ENCODE data around the gene TIMM13. TPM values are rescaled to one million over a fixed set of nuclear protein-coding genes. Genes with fewer than 3 reads are reported as not detected.
"Not testable (repeated sequence)": the region's sequence is repeated elsewhere in the genome, so short reads cannot be mapped to it uniquely, and the experiment has no call there.

Gene TIMM13
- total RNA-seq, 1 experiment from 2014 or later = 34.5 TPM

- not testable (repeated sequence) for DNase-seq, H3K4me3 ChIP-seq, H3K36me3 ChIP-seq
These were observed 31.4 kb upstream of the TIMM13 start for GRCh38 chr19:2458776-2459175.

GRCh38 chr19:2458054-2458453 is 30.7 kb upstream of the TIMM13 start:
- H3K9me3 ChIP-seq = no peaks in the 10 kb centered on the region
- no peak overlapping the region for H3K4me3 ChIP-seq
- no peak for DNase-seq
- peaks cover 2% of the 10 kb centered on the region; the same call in 1 of the 2 replicates for H3K36me3 ChIP-seq
- H3K27me3 ChIP-seq = no peaks in the 10 kb centered on the region

More at GRCh38 chr19:2458776-2459175, 31.4 kb upstream of the TIMM13 start:
- not testable (repeated sequence) for H3K9me3 ChIP-seq, H3K27me3 ChIP-seq

GRCh38 chr19:2457394-2458037 is 30.1 kb upstream of the TIMM13 start:
- Histone ChIP-seq H3K36me3 (peaks cover 2% of the 10 kb centered on the region; the same call in 1 of the 2 replicates), H3K4me3 (peak overlapping the region; percentile 52), H3K27me3 (no peaks in the 10 kb centered on the region), H3K9me3 (no peaks in the 10 kb centered on the region)
- no peak for DNase-seq

GRCh38 chr19:2455851-2456570 is 28.6 kb upstream of the TIMM13 start:
- no peaks in the 10 kb centered on the region for H3K9me3 ChIP-seq
- H3K4me3 ChIP-seq = peak overlapping the region; percentile 66
- peak; percentile 15 for DNase-seq
- peaks cover 2% of the 10 kb centered on the region; the same call in 1 of the 2 replicates for H3K36me3 ChIP-seq
- no peaks in the 10 kb centered on the region for H3K27me3 ChIP-seq

- no peaks in the 10 kb centered on the region for H3K27me3 ChIP-seq
- H3K4me3 ChIP-seq = peak overlapping the region; percentile 66
- peaks cover 2% of the 10 kb centered on the region; the same call in 1 of the 2 replicates for H3K36me3 ChIP-seq
- no peaks in the 10 kb centered on the region for H3K9me3 ChIP-seq
- no peak for DNase-seq
These were observed 27.8 kb upstream of the TIMM13 start for GRCh38 chr19:2454962-2455850.

DNA sequence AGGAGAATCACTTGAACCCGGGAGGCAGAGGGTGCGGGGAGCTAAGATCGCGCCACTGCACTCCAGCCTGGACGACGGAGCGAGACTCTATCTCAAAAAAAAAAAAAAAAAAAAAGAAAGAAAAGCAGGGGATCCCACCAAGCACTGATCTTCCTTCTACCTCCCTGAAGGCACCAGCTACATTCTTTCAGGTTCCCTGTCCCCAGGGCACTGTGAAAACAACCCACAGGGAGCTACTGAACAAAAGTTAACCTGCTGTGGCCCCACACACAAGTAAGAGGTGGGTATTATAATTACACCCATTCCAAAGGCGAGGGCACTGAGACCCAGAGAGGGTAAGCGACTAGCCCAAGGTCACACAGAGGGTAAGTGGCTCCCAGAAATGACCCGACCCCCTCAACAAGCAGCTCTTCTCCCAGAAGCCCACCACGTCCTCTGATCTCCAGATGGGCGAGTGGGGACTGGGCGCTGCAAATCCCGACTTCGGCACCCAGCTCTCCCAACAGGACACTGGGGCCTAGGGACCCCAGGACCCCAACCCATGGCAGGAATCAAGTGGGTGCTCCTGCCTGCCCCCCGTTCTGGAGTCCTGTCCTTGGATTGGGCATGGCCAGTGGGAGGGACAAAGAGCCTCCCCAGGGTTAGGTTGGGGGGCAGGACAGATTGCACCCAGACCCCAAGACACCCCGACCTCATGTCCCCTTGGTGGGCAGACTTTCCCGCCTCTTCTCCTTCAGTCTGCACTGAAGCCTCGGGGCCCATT is 27.0 kb upstream of the TIMM13 start:
- DNase-seq = no peak
- Histone ChIP-seq H3K9me3 (no peaks in the 10 kb centered on the region), H3K27me3 (no peaks in the 10 kb centered on the region), H3K4me3 (no peak overlapping the region), H3K36me3 (peaks cover 2% of the 10 kb centered on the region; the same call in 1 of the 2 replicates)

DNA sequence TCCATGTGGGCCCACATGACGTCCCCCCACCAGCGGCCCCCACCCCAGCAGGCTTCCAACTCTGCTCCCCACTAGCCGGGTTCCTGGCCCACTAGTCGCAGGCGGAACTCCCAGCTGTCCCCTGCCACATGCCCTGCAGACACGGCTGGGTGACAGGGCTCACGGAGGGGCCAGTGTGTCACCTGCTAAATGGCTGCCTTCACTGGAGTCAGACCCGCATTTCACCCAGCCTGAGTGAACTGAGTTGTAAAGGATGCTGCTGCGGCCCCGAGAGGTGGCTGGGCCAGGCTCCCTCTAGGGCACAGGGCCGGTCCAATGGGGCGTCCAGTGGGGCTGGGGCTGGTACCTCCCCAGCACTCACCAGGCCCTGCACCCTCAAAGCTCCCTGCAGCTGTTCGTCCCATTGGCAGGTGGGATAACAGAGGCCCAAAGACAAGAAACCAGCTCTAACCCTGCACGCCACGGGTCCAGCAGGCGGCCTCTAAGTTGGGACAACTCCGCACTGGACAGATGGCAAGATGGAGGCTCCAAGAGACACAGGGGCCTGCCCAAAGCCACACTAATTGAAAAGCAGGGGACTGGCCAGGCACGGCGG is 26.1 kb upstream of the TIMM13 start:
- Histone ChIP-seq H3K4me3 (no peak overlapping the region), H3K36me3 (peaks cover 2% of the 10 kb centered on the region; the same call in 1 of the 2 replicates), H3K9me3 (no peaks in the 10 kb centered on the region), H3K27me3 (no peaks in the 10 kb centered on the region)
- DNase-seq = no peak

- no peaks in the 10 kb centered on the region for H3K36me3 ChIP-seq
- no peaks in the 10 kb centered on the region for H3K27me3 ChIP-seq
- H3K4me3 ChIP-seq = no peak overlapping the region
- H3K9me3 ChIP-seq = no peaks in the 10 kb centered on the region
- no peak for DNase-seq
These were observed 24.4 kb upstream of the TIMM13 start for GRCh38 chr19:2451741-2452140.

- DNase-seq = no peak
- Histone ChIP-seq H3K27me3 (no peaks in the 10 kb centered on the region), H3K9me3 (no peaks in the 10 kb centered on the region), H3K36me3 (no peaks in the 10 kb centered on the region), H3K4me3 (no peak overlapping the region)
These were observed 23.8 kb upstream of the TIMM13 start for GRCh38 chr19:2451138-2451537.

DNA sequence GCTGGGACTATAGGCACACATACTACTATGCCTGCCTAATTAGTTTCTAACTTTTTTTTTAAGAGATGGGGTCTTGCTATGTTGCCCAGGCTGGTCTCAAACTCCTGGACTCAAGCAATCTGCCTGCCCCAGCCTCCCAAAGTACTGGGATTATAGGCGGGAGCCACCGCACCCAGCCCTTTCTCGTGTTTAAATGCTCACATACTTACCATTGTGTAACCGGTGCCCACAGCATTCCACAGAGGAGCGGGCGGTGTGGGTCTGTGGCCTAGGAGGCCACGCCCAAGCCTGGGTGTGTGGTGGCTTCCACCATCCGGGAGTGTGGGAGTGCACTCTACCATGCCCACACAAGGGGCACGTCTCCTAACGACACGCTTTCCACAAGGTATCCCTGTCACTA is 21.6 kb upstream of the TIMM13 start:
- no peaks in the 10 kb centered on the region for H3K9me3 ChIP-seq
- no peak for DNase-seq
- no peak overlapping the region for H3K4me3 ChIP-seq
- no peaks in the 10 kb centered on the region for H3K36me3 ChIP-seq
- H3K27me3 ChIP-seq = no peaks in the 10 kb centered on the region

DNA sequence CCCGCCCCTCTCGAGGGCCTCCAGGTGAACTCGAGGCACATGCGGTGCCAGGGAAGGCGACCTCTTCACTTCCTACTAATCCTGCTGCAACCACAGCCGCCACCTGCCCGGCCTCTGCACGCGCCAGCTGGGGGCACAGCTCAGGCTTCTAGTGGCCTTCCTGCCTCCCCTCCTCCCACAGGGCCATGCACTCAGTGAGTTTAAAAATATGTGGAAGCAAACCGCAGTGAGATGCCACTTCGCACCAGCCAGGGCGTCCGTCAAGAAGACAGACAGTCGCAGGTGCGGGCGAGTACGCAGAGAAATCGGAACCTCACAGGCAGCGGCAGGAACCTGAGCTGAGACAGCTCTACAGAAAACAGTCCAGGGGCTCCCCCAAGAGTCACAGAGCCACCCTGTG is 19.0 kb upstream of the TIMM13 start:
- DNase-seq = no peak
- H3K4me3 ChIP-seq = no peak overlapping the region
- H3K9me3 ChIP-seq = no peaks in the 10 kb centered on the region
- H3K27me3 ChIP-seq = no peaks in the 10 kb centered on the region
- H3K36me3 ChIP-seq = peaks cover 3% of the 10 kb centered on the region; the same call in 1 of the 2 replicates

GRCh38 chr19:2444251-2445002 is 17.0 kb upstream of the TIMM13 start:
- H3K36me3 ChIP-seq = peaks cover 3% of the 10 kb centered on the region; the same call in 1 of the 2 replicates
- no peak overlapping the region for H3K4me3 ChIP-seq
- no peaks in the 10 kb centered on the region for H3K27me3 ChIP-seq
- H3K9me3 ChIP-seq = no peaks in the 10 kb centered on the region
- no peak for DNase-seq

- no peak overlapping the region for H3K4me3 ChIP-seq
- no peak for DNase-seq
- H3K27me3 ChIP-seq = no peaks in the 10 kb centered on the region
- peaks cover 3% of the 10 kb centered on the region for H3K36me3 ChIP-seq
- H3K9me3 ChIP-seq = no peaks in the 10 kb centered on the region
These were observed 16.4 kb upstream of the TIMM13 start for GRCh38 chr19:2443785-2444182.

DNA sequence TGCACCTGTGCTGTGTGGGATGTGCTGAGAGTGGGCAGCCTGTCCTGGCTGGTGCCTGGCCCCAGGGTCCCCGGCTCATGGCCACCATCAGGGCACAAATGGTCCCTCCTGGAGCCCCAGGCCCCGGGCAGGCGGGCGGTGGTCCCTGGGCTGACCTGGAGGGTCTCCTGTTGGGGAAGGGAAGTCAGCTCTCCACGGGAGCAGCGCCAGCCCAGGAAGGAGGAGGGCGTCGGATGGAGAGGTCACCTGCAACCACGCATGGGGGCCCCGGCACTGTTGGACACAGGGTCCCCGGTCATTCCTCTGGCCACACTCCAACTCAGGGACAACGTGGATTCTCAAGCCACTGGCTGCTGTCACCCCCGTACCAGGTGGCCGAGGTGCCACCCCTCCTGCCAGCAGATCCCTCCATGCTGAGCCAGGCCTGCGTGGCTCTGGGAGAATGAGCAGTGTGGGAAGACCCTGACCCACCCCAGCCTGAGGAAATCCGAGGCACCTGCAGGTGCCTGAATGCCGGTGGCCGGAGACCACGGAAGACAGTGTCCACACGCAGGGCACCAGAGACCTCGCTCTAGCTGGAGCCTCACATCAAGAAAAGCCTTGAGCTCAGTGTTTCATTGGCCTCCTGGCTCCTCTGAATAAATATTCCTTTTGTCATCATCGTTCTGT is 15.9 kb upstream of the TIMM13 start:
- no peaks in the 10 kb centered on the region for H3K27me3 ChIP-seq
- H3K4me3 ChIP-seq = no peak overlapping the region
- peaks cover 8% of the 10 kb centered on the region for H3K36me3 ChIP-seq
- DNase-seq = no peak
- H3K9me3 ChIP-seq = no peaks in the 10 kb centered on the region

Data from MG63 (cell line).